GM12874 (cell line): ENCODE data around the gene SELL.

Source experiments
- TF ChIP-seq, protein P1 (sequence below): IDR thresholded peaks from 2 replicates; pipeline ENCODE4 v1.5.1; 2011; ENCODE audit warnings: low read depth, mild to moderate bottlenecking, control low read depth, low read length, moderate library complexity; ENCODE audit not compliant: insufficient read depth

Gene SELL

DNA sequence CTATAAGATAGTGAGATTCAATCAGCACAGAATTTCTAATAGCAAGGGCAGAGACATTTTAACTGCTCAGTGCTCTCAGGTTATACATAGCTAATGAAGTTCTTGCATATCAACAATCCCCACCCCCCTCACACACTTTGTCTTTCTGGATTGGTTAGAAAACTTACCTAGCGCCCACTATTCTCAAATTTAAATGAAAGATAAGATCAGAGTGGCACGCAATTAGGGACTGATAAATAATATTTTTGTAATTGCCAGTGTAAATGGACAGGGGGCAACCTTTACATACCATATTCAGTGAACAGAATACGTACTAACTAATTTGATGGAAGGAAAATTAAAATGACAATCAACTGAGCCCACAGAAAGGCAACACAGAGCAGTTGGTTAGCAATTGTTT is 11.7 kb downstream of the SELL start:
- TF ChIP-seq, protein P1, sequence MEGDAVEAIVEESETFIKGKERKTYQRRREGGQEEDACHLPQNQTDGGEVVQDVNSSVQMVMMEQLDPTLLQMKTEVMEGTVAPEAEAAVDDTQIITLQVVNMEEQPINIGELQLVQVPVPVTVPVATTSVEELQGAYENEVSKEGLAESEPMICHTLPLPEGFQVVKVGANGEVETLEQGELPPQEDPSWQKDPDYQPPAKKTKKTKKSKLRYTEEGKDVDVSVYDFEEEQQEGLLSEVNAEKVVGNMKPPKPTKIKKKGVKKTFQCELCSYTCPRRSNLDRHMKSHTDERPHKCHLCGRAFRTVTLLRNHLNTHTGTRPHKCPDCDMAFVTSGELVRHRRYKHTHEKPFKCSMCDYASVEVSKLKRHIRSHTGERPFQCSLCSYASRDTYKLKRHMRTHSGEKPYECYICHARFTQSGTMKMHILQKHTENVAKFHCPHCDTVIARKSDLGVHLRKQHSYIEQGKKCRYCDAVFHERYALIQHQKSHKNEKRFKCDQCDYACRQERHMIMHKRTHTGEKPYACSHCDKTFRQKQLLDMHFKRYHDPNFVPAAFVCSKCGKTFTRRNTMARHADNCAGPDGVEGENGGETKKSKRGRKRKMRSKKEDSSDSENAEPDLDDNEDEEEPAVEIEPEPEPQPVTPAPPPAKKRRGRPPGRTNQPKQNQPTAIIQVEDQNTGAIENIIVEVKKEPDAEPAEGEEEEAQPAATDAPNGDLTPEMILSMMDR: no peak

DNA sequence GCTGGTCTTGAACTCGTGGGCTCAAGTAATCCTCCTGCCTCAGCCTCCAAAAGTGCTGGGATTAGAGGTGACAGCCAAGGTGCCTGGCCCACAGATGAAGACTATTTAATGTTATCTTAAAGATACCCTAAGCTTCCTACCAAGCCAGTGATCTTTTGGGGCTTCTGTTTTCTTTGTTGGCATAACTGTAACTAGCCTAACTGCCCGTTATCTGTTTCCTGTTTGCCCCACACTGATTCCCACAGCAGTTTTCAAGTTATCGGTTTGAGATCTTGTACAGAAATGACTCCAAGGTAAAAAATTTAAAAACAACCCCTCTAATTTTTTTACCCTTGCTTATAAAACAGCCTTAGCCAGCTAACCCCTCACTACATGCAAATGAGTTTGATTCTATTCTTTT is 12.4 kb downstream of the SELL start:
- TF ChIP-seq, protein P1: no peak

DNA sequence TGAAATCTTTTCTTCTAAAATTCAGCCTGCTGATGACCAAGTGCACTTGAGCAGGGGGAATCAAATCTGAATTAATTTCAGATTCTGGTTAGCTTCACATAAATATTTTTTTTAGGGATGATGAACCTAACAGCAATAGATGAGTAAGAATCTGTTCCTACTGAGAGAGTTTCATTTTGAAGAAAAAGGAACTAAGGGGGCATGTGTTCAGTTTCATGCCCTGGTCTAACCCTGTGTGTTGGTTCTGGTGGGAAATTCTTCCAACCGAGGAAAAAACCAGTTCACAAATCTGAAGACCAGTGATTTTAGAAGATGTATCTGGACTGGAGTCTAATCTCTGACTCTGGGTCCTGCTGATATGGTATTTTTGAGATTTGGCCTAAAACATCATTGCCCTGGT is 13.7 kb downstream of the SELL start:
- TF ChIP-seq, protein P1: no peak

DNA sequence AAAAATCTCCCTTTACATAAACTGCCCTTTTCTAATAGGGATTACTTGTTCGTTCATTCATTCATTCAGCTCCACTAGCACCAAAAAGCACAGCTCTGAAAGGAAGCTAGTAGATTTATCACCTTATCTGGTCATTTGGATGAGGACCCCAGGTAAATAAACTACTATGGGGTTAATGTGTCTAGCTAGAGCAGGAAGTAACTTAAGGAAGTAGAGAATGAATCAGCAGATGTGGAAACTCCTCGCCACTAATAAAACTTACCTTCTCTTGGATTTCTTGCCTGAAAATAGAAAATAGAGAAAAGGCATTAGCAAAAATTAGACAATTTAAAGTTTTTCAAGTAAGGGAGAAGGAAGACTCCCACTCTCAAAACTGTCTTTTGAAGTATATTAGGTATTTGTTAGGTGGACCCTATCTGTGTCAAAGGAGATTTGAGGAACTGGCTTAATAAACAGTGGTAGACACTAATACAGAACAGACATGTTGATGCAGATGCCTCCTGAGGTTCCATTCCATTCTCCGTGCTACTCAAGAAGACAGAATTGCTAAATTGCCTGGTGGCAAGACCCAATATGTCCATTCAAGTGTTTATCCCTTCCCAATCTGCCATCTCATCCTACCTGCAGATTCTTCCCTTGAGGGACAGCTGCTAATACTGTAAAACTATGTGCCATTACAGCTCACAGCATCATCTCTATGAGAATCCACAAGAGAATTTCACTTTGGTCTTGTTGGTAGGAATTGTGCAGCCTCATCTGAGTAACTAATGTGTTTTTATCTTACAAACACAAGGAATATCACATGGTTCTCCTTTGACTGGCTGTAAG is 14.9 kb downstream of the SELL start:
- TF ChIP-seq, protein P1: no peak

DNA sequence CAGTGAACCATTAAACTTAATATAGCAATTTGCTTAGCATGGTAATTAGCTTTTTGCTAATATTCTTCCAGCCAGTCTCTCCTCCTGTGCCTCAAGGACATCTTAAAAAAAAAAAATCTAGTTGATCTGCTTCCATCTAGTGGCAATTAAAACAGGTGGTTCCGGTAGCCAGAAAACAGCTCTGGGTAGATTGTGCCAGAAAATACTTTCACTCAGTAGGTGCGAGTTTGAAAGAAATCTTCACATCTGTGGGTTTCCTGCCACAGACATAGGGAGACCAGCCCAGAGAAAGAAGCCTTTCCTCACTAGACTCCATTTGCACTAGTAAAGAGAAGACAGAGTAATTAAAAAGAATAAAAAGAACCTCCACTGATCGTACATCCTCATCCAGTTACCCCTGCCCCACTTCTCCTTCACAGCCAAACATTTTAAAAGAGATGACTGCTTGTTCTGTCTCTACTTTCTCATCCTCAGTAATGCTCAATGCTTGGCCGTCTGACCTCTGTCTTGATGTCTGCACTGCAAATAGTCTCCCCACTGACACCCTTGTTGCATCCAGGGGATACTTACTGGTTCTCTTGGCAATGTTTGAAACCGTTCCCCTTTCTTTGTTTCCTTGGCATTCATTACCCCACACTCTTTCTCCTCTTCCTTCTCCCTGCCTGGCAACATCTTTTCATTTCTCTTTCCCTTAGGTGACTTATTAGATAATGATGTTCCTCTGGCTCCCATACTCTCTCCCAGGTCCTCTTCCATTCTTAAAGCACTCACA is 16.9 kb downstream of the SELL start:
- TF ChIP-seq, protein P1: no peak

DNA sequence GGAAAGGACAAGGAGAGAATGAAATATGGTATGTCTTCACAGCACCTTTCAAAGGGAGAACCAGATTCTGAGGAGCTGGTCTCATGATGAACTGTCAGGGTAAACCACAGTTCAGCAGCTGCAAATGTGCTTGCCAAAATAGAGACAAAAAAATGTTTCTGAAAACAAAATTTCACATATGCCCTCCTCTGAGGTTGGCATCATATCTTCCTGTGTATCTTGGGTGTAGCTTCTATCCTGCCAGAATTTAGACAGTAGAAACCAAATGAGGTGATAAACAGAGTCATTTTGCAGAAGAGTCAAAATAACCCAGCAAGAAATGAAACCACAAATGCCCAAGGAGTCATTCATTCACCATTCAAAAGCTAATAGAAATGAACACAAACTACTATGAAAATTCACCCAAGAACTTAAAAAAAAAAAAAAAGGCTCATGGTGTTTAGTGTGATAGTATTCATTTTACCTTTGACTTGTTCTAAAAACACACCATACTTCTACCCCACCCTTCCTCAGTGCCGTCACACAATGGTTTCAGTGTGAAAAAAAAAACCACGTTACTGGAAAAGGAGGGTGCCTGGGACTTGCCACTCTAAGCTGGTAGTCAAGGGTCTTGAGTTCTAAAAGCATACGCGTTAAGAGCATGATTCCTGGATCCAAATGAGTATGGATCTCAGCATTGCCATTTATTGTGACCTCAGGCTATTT is 18.5 kb downstream of the SELL start:
- TF ChIP-seq, protein P1: no peak

DNA sequence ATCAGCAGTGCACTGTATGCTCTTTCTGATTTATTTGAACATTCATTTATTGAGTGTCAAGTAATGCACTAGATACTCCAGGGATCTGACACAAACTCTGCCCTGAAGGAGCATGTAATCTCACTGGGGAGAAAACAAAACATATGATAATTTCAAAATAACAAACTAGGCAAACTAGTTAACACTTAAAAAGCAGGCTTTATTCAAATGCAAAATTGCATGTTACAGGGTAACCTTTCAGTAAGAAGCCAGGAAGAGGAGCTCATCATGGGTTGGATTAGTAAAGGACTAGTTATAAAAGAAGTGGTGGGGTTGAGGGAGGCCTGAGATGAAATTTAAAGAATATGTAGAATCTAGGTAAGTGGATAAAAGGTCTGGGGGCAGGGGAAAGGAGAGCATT is 20.9 kb downstream of the SELL start:
- TF ChIP-seq, protein P1: no peak
